Activated gamma-delta T cell treated with Interleukin-2 at 50 U/mL for 16 hours (primary cell): ENCODE data around the gene CHRNA5.
"Not testable (repeated sequence)": the region's sequence is repeated elsewhere in the genome, so short reads cannot be mapped to it uniquely, and the experiment has no call there.

Experiments used
- DNase-seq: peaks from one replicate; pipeline ENCODE4 v3.0.0-alpha.2; 2020

Gene CHRNA5

GRCh38 chr15:78565951-78566774 is 843 bp downstream of the CHRNA5 start:
- no peak for DNase-seq

- DNase-seq, result no peak
Observed at GRCh38 chr15:78567531-78567930, 2.2 kb downstream of the CHRNA5 start.

GRCh38 chr15:78570710-78571109 is 5.4 kb downstream of the CHRNA5 start:
- DNase-seq, result no peak

GRCh38 chr15:78571382-78571781 is 6.1 kb downstream of the CHRNA5 start:
- DNase-seq, result no peak

GRCh38 chr15:78573416-78573815 is 8.1 kb downstream of the CHRNA5 start:
- no peak for DNase-seq

GRCh38 chr15:78574944-78575343 is 9.6 kb downstream of the CHRNA5 start:
- no peak for DNase-seq

- DNase-seq, result no peak
Observed at GRCh38 chr15:78597583-78597982, 32.3 kb downstream of the CHRNA5 start.

GRCh38 chr15:78598348-78598747 is 33.0 kb downstream of the CHRNA5 start:
- no peak for DNase-seq

- DNase-seq, result no peak
Observed at GRCh38 chr15:78599189-78599588, 33.9 kb downstream of the CHRNA5 start.

GRCh38 chr15:78603467-78603866 is 38.1 kb downstream of the CHRNA5 start:
- no peak for DNase-seq

- DNase-seq, result no peak
Observed at GRCh38 chr15:78604420-78604819, 39.1 kb downstream of the CHRNA5 start.

- no peak for DNase-seq
Observed at GRCh38 chr15:78605201-78605600, 39.9 kb downstream of the CHRNA5 start.

- DNase-seq, result no peak
Observed at GRCh38 chr15:78605680-78606079, 40.4 kb downstream of the CHRNA5 start.

- DNase-seq, result not testable (repeated sequence)
Observed at GRCh38 chr15:78609551-78609950, 44.2 kb downstream of the CHRNA5 start.

- DNase-seq, result no peak
Observed at GRCh38 chr15:78614021-78614420, 48.7 kb downstream of the CHRNA5 start.

GRCh38 chr15:78615151-78615589 is 49.9 kb downstream of the CHRNA5 start:
- DNase-seq, result no peak

GRCh38 chr15:78616506-78616905 is 51.2 kb downstream of the CHRNA5 start:
- DNase-seq, result no peak

GRCh38 chr15:78617076-78617475 is 51.8 kb downstream of the CHRNA5 start:
- DNase-seq, result no peak

GRCh38 chr15:78617516-78617915 is 52.2 kb downstream of the CHRNA5 start:
- DNase-seq, result no peak

- DNase-seq, result no peak
Observed at GRCh38 chr15:78618064-78618463, 52.7 kb downstream of the CHRNA5 start.

- DNase-seq, result peak; percentile 86
Observed at GRCh38 chr15:78618490-78618934, 53.2 kb downstream of the CHRNA5 start.

GRCh38 chr15:78619022-78619950 is 54.0 kb downstream of the CHRNA5 start:
- no peak for DNase-seq

GRCh38 chr15:78620021-78620526 is 54.8 kb downstream of the CHRNA5 start:
- DNase-seq, result no peak
